ENCODE measurements around the gene NTSR1.

Gene NTSR1

GRCh38 chr20:62726716-62727583 is 18.3 kb downstream of the NTSR1 start:
- no peak for DNase-seq (ENCODE audit: low read depth)

GRCh38 chr20:62727584-62728027 is 19.0 kb downstream of the NTSR1 start:
- no peak for DNase-seq (ENCODE audit: low read depth)

GRCh38 chr20:62728028-62728780 is 19.6 kb downstream of the NTSR1 start:
- DNase-seq (ENCODE audit: low read depth), result no peak

- DNase-seq (ENCODE audit: low read depth), result no peak
Measured at GRCh38 chr20:62728781-62729300, 20.2 kb downstream of the NTSR1 start.

- no peak for DNase-seq (ENCODE audit: low read depth)
Measured at GRCh38 chr20:62730481-62730880, 21.8 kb downstream of the NTSR1 start.

- no peak for DNase-seq (ENCODE audit: low read depth)
Measured at GRCh38 chr20:62732031-62732760, 23.6 kb downstream of the NTSR1 start.

- no peak for DNase-seq (ENCODE audit: low read depth)
Measured at GRCh38 chr20:62732842-62733525, 24.3 kb downstream of the NTSR1 start.

- DNase-seq (ENCODE audit: low read depth), result no peak
Measured at GRCh38 chr20:62733526-62733842, 24.8 kb downstream of the NTSR1 start.

GRCh38 chr20:62733891-62734290 is 25.3 kb downstream of the NTSR1 start:
- DNase-seq (ENCODE audit: low read depth), result no peak

GRCh38 chr20:62734326-62734725 is 25.7 kb downstream of the NTSR1 start:
- no peak for DNase-seq (ENCODE audit: low read depth)

GRCh38 chr20:62734881-62735280 is 26.2 kb downstream of the NTSR1 start:
- DNase-seq (ENCODE audit: low read depth), result no peak

- DNase-seq (ENCODE audit: low read depth), result no peak
Measured at GRCh38 chr20:62735331-62735821, 26.7 kb downstream of the NTSR1 start.

GRCh38 chr20:62736026-62736406 is 27.4 kb downstream of the NTSR1 start:
- no peak for DNase-seq (ENCODE audit: low read depth)

- no peak for DNase-seq (ENCODE audit: low read depth)
Measured at GRCh38 chr20:62736407-62737071, 27.9 kb downstream of the NTSR1 start.

- DNase-seq (ENCODE audit: low read depth), result no peak
Measured at GRCh38 chr20:62737271-62737811, 28.7 kb downstream of the NTSR1 start.

GRCh38 chr20:62738025-62738881 is 29.6 kb downstream of the NTSR1 start:
- no peak for DNase-seq (ENCODE audit: low read depth)

- DNase-seq (ENCODE audit: low read depth), result no peak
Measured at GRCh38 chr20:62739067-62739466, 30.4 kb downstream of the NTSR1 start.

- no peak for DNase-seq (ENCODE audit: low read depth)
Measured at GRCh38 chr20:62739581-62740285, 31.1 kb downstream of the NTSR1 start.
